GM19025 (cell line): Measurements from ENCODE around the gene PHACTR2.

Experiments used
- ATAC-seq: cut with Tn5 transposase; IDR thresholded peaks from one replicate; pipeline ENCODE4 v1.9.1; 2021; ENCODE audit warnings: mild to moderate bottlenecking, low read depth, moderate library complexity; ENCODE audit not compliant: unreplicated experiment

PHACTR2 gene

GRCh38 chr6:143674483-143675381 lies 3.0 kb upstream of the PHACTR2 start:
- no peak for ATAC-seq

- ATAC-seq: no peak
These were observed 2.3 kb upstream of the PHACTR2 start for GRCh38 chr6:143675382-143675900.

- no peak for ATAC-seq
These were observed 1.8 kb upstream of the PHACTR2 start for GRCh38 chr6:143675946-143676345.

DNA sequence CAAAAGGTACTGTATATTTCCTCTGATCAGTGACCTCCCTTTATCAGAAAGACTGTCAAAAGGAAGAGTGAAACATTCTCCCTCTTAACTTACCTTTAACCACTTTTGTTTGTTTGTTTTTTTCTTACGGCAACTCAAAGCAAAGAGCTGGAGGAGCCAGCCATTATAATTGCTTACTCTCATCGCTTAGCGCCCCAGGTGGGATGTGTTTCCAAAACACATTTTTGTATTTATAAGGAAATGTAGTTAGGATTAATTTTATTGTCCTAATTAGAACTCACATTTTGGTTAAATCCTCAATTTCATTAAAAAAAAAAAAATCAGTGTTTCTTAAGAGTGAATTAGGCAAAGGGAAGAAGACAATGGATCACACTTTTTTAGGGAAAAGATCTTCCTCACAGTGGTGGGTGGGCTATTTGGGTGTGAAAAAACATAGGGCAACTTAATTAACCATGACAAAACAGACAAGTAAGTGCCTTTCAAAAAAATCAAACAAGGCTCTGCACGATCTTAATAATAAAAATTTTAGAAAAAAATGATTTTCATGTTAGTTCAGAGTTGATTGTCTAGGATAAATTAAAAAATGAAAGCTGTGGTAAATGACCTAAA lies 1.2 kb upstream of the PHACTR2 start:
- no peak for ATAC-seq

- no peak for ATAC-seq
These were observed 231 bp upstream of the PHACTR2 start for GRCh38 chr6:143677577-143677890.

- no peak for ATAC-seq
These were observed 1.3 kb downstream of the PHACTR2 start for GRCh38 chr6:143679041-143679440.

GRCh38 chr6:143680141-143680540 lies 2.4 kb downstream of the PHACTR2 start:
- ATAC-seq: no peak

- ATAC-seq: no peak
These were observed 5.0 kb downstream of the PHACTR2 start for GRCh38 chr6:143682805-143683204.

DNA sequence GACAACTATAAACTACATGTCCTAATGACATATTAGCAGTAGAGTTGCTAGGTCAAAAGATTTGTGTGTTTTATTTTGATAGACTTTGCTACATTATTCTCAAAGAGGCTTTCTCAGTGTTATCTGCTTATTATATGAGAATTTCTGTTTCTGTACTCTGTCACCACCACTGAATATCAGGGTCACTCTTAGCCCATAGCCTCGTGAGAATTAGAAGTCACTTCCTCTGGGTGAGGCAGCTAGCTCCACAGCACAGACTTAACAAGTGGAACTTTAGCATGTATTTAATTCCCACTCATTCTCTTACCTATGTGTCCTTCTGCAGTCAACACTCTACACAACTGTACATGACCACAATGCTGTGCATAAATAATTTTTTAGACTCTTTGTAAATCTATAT lies 6.7 kb downstream of the PHACTR2 start:
- ATAC-seq: no peak

- ATAC-seq: no peak
These were observed 7.9 kb downstream of the PHACTR2 start for GRCh38 chr6:143685653-143686052.

DNA sequence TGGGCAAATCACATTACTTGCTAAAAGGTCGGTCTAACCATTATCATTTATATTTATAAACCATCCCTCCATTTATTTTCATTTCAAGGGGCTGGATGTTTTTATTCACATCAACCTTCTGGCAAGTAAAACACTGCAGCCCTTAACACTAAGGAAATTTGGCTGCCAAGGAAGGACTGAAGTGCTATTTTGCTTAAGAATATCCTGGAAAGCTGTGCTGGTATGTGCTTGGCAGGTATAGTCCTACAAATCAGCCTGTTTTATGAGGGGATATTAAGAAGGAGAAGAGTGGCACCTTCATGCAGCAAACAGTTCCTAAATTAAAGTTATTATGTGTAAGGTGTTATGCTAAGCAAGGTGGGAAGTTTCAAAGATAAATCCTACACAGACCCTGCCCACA lies 9.8 kb downstream of the PHACTR2 start:
- no peak for ATAC-seq

GRCh38 chr6:143688681-143689080 lies 10.9 kb downstream of the PHACTR2 start:
- ATAC-seq: no peak

DNA sequence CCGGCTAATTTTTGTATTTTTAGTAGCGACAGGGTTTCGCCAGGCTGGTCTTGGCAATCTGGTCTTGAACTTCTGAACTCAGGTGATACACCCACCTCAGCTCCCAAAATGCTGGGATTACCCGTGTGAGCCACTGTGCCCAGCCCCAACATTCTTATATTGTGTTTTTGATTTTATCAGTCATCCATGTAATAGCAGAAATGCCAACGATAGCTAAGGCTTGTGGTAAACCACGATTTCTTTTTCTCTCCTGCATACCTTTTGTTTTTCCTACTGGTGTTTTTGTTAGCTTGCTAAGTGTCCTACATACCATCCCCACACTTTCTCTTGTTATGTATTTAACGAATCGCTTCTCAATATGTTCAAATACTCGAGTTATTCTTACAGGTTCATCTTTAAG lies 12.1 kb downstream of the PHACTR2 start:
- no peak for ATAC-seq

- ATAC-seq: no peak
These were observed 13.4 kb downstream of the PHACTR2 start for GRCh38 chr6:143691155-143691554.

DNA sequence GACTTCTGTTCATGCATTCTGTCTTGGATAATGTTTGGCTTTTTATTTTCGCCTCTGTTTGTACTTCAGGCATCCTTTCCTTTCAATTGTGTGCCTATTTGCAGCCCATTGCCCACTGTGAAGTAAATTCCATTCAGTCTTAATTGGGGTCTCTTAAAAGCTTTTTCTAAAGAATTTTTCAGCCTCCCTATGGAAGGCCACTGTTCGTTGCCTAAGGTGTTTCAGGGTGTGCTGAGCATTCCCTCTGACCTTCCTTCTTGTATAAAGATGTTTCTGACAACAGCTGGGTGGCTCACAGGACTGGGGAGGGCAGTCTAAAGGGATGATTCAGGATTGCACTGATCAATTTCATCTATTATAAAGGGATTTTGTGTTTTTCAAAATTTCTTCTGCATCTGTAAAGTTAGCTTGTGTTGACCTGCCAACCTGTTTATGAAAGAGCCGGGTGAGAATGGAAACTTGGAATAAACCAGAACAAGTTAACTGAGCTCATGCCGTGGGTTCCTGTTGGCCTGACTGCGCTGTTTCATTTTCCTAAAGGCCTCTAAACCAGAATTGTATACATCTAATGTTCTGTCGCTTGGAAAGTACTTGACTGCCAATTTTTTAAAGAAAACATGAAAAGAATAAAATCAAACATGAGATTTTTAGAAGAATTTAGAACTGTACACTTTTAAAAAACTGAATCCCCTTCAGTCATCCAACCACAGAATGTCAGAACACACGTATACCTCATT lies 14.3 kb downstream of the PHACTR2 start:
- ATAC-seq: no peak

DNA sequence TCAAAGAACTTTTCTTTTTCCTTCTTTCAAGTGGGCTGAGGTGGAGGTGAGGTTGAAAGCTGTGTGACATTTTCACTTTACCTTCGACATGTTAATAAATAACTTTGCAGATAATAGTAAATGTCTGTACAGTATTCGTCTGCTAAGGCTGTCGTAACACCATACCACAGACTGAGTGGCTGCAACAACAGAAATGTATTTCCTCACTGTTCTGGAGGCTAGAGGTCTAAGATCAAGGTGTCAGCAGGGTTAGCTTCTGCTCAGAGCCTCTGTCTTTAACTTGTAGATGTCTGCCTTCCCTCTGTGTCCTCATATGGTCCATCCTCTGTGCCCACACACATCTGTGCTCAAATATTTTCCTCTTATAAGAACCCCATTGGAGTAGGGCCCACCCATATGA lies 14.9 kb downstream of the PHACTR2 start:
- no peak for ATAC-seq

- no peak for ATAC-seq
These were observed 16.2 kb downstream of the PHACTR2 start for GRCh38 chr6:143694013-143694412.

- no peak for ATAC-seq
These were observed 16.8 kb downstream of the PHACTR2 start for GRCh38 chr6:143694560-143694959.

GRCh38 chr6:143695130-143695968 lies 17.6 kb downstream of the PHACTR2 start:
- ATAC-seq: no peak

- no peak for ATAC-seq
These were observed 18.4 kb downstream of the PHACTR2 start for GRCh38 chr6:143695969-143696663.
